ENCODE measurements around the gene CTSA.

Gene CTSA

DNA sequence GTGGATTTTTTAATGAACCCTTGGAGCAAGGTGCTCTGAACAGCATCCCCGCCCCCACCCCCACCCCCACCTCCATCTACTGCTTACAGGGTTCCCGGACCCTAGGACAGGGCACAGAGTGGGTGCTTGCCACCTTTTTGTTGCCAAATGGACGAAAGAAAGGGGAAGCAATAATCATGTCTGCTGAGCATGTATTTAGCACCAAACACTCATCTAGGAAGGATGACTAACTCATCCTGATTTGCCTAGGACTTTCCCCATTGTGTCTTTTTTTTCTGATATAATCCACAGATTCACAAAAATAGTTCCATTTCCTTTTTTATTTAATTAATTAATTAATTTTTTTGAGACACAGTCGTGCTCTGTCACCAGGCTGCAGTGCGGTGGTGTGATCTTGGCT, 22.0 kb downstream of the CTSA start:
- TF ChIP-seq, protein P1, sequence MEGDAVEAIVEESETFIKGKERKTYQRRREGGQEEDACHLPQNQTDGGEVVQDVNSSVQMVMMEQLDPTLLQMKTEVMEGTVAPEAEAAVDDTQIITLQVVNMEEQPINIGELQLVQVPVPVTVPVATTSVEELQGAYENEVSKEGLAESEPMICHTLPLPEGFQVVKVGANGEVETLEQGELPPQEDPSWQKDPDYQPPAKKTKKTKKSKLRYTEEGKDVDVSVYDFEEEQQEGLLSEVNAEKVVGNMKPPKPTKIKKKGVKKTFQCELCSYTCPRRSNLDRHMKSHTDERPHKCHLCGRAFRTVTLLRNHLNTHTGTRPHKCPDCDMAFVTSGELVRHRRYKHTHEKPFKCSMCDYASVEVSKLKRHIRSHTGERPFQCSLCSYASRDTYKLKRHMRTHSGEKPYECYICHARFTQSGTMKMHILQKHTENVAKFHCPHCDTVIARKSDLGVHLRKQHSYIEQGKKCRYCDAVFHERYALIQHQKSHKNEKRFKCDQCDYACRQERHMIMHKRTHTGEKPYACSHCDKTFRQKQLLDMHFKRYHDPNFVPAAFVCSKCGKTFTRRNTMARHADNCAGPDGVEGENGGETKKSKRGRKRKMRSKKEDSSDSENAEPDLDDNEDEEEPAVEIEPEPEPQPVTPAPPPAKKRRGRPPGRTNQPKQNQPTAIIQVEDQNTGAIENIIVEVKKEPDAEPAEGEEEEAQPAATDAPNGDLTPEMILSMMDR (IDR thresholded peaks at IDR 0.05; ENCODE audit: low read depth, low read length), result no peak
- Histone ChIP-seq H3K27me3 (no peaks in the 10 kb centered on the region), H3K9me3 (no peaks in the 10 kb centered on the region), H3K36me3 (peaks cover 10% of the 10 kb centered on the region), H3K4me3 (ENCODE audit: low read depth, low read length) (no peak overlapping the region), H3K4me1 (no peaks in the 10 kb centered on the region)
- DNase-seq, result no peak

DNA sequence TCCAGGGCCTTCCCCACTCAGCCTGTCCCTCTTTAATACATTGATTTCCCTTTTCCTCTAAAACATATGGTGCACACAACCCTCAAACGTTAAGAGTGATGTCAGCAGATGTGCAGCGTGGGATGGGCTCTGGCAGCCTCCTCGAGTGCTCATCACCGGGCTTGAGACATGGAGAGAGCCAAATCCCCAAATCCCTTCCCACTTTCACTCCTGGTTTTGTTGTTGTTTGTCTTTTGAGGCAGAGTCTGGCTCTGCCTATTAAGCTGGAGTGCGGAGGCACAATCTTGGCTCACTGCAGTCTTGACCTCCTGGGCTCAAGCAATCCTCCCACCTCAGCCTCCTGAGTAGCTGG, 26.6 kb downstream of the CTSA start:
- no peaks in the 10 kb centered on the region for H3K4me1 ChIP-seq
- no peak for DNase-seq
- no peaks in the 10 kb centered on the region for H3K9me3 ChIP-seq
- H3K4me3 ChIP-seq (ENCODE audit: low read depth, low read length), result no peak overlapping the region
- TF ChIP-seq, protein P1 (IDR thresholded peaks at IDR 0.05; ENCODE audit: low read depth, low read length), result no peak
- no peaks in the 10 kb centered on the region for H3K27me3 ChIP-seq
- no peaks in the 10 kb centered on the region for H3K36me3 ChIP-seq

DNA sequence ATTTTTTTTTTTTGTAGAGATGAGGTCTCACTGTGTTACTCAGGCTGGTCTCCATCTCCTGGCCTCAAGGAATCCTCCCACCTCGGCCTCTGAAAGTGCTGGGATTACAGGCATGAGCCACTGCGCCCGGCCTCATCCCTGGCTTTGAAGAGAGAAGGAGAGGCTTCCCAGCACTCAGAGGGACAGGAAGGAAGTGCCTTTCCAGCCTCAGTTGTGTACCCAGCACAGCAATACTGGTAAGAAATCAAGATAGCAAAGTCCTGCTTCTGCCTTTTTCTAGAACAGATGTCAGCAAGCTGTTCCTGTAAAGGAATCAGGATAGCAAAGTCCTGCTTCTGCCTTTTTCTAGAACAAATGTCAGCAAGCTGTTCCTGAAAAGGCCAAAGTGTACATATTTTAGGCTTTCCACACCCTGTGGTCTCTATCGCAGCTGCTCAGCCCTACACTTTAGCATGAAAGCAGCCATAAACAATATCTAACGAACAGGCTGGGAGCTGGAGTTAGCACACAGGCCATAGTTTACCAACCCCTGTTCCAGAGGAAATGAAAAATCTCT, 27.1 kb downstream of the CTSA start:
- no peaks in the 10 kb centered on the region for H3K27me3 ChIP-seq
- H3K4me1 ChIP-seq, result no peaks in the 10 kb centered on the region
- DNase-seq, result no peak

DNA sequence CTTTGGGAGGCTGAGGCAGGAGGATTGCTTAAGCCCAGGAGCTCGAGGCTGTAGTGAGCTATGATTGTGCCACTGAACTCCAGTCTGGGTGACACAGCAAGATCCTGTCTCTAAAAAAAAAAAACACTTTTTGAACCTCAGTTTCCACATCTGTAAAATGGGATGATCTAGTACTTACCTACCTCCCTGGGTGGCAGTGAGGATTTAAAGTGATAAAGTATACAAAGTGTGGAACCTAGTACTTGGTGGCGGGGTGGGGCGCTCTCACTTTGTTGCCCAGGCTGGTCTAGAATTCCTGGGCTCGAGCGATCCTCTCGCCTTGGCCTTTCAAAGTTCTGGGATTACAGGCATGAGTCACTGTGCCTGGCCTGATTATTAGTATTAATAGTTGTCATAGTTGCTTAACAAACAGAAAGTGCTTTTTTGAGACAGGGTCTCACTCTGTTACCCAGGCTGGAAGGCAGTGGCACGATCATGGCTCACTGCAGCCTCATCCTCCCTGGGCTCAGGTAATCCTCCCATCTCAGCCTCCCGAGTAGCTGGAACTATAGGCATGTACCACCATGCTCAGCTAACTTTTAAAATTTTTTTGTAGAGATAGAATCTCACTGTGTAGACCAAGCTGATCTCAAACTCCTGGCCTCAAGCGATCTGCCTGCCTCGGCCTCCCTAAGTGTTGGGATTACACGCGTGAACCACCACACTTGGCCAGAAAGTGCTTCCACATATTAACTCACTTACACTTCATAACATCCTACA, 27.8 kb downstream of the CTSA start:
- H3K4me1 ChIP-seq, result no peaks in the 10 kb centered on the region
- H3K9me3 ChIP-seq, result no peaks in the 10 kb centered on the region
- no peak for DNase-seq
- no peaks in the 10 kb centered on the region for H3K36me3 ChIP-seq
- TF ChIP-seq, protein P1 (IDR thresholded peaks at IDR 0.05; ENCODE audit: low read depth, low read length), result no peak
- no peaks in the 10 kb centered on the region for H3K27me3 ChIP-seq
- no peak overlapping the region for H3K4me3 ChIP-seq (ENCODE audit: low read depth, low read length)

More for the DNA sequence above, 27.1 kb downstream of the CTSA start:
- no peaks in the 10 kb centered on the region for H3K36me3 ChIP-seq
- H3K9me3 ChIP-seq, result no peaks in the 10 kb centered on the region
- TF ChIP-seq, protein P1 (IDR thresholded peaks at IDR 0.05; ENCODE audit: low read depth, low read length), result no peak
- no peak overlapping the region for H3K4me3 ChIP-seq (ENCODE audit: low read depth, low read length)

DNA sequence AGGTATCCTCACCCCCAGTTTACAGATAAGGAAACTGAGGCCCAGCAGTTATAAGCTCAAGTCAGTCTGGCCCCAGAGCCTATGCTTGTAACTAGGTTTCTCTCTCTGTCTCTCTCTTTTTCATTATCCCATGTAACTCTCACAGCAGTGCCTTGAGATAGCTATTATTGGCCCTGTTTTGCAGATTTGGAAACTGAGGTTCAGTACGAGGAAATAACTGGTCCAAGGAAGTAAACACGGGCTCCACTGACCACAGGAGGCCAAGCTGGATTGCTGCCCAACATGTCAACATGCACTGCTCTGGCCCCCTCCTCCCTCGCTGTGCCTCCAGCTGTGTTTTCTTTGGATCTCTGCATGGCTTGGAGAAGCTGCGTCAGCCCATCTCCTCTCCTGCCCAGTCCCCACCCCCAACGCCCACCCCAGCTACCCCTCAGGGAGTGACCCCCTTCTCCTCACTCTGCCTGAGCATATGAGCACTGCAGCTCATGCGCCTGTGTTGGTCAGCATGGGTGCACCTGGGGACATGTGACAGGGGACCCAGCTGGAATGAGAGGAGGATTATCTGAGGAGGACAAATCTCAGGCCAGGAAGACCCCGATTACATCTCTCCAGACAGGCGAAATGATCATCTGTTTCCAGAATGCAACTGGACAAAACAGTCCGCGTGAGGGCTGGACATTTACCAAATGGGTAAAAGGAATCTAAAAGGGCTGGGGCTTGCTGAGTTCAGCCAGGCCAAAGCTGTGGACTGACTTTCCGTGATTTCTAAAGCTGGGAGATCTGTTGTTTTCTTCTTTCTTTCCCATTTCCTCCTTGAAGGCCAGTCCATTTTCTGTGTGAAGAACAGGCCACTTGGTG, 28.6 kb downstream of the CTSA start:
- H3K4me3 ChIP-seq (ENCODE audit: low read depth, low read length), result no peak overlapping the region
- H3K36me3 ChIP-seq, result no peaks in the 10 kb centered on the region
- H3K9me3 ChIP-seq, result no peaks in the 10 kb centered on the region
- TF ChIP-seq, protein P1 (IDR thresholded peaks at IDR 0.05; ENCODE audit: low read depth, low read length), result no peak
- DNase-seq, result no peak
- no peaks in the 10 kb centered on the region for H3K27me3 ChIP-seq
- no peaks in the 10 kb centered on the region for H3K4me1 ChIP-seq
